ENCODE results near the gene TNFSF15. TPM values are rescaled to one million over a fixed set of nuclear protein-coding genes. Genes with fewer than 3 reads are reported as not detected.

TNFSF15 gene
- total RNA-seq: under 1 TPM; 0.28 to 0.52 TPM
- long read RNA-seq, donor 1: 0 reads
- long read RNA-seq, donor 2: 0 reads

- no peak for DNase-seq (ENCODE audit: low spot score)
- intact Hi-C loops (cut with DNase I): no loop called here
Measured at GRCh38 chr9:114805670-114806525, at the start of gene TNFSF15. TSS of gene TNFSF15 (minus strand) at chr9:114806039. CDS start at chr9:114806012, 27 bp downstream.

DNA sequence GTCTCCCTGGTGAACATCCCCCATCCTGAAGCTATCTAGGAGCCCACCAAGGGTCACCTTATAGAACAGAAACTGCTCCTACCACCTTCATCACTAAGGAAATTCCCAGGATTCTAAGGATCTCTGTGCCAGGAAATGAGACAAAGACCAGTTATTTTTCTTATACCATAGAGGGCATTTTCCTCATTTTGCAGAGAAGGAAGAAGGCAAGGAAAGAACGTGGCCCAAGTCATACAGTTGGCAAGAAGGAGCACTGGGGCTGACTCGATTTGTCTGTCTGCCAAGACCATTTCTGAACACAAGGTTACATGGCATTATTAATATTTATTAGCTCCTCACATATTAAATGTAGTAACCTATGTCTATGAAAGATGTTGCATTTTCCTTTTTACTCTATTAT lies 49.6 kb upstream of the TNFSF15 start:
- no peak for DNase-seq (ENCODE audit: low spot score)
- intact Hi-C loops (cut with DNase I): no loop called here

- no peak for DNase-seq (ENCODE audit: low spot score)
- intact Hi-C loops (cut with DNase I): no loop called here
Measured at GRCh38 chr9:114854736-114855355, 49.0 kb upstream of the TNFSF15 start.

- intact Hi-C loops (cut with DNase I): no loop called here
- no peak for DNase-seq (ENCODE audit: low spot score)
Measured at GRCh38 chr9:114853071-114853855, 47.4 kb upstream of the TNFSF15 start.

DNA sequence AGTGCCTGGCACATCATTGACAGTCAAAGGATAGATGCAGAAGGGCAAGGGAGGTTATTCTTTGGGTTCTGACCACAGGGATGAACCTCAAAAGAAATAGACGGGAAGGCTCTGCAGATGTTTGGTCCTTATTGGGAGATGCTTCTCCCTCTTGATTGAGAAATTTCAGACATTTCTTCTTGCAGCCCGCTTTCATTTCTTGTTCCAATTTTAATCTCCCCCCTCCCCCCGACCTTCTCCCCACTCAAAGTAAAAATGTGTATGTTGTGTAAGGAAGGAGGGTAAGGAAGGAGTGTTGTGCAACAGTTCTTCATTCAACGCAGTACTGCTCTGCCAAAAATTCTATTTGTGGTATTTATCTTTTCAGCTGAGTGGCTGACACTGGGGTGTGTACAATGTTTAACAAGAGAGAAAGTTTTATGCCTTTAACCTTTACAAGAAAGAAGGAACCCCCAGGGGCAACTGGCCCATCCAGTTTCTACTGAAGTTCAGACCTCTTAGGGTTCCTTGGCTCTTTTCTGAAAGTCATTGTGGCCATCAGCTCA lies 46.3 kb upstream of the TNFSF15 start:
- DNase-seq (ENCODE audit: low spot score): no peak
- intact Hi-C loops (cut with DNase I): no loop called here

DNA sequence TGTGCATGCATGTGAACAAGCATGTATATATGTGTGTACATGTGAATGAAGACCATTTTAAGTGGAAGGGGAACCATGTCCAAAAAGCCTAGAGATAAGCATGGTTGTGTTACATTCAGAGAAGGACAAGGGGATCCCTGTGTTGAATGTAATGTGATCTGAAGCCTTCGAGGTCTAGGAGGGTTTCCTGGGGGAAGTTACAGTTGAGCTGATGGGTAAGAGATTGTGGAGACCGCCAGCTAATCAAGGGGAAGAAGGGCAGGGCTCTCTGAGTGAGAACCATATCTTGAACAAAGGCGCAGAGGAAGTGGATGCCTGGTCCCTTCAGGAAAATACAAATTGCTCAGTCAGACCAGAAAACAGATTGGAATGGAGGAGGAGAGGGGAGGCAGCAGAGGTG lies 45.5 kb upstream of the TNFSF15 start:
- intact Hi-C loops (cut with DNase I): no loop called here
- DNase-seq (ENCODE audit: low spot score): no peak

DNA sequence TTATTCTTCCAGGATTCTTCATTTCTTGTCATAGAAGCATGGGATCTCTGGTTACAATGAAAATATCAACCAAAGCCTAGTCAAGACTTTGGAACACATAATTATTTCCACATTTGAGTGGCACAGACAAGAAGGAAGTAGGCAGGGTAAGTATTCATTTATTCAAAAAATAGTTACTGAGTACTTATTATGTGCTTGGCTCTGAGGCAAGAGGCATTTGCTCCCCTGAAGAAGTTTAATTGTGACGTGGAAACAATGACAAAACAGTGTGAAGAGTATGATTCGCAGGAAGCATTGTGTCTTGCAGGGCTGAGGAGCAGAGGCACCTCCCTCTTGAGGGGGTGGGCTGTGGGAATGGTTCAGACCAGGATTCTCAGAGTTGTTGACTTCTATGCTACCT lies 45.0 kb upstream of the TNFSF15 start:
- intact Hi-C loops (cut with DNase I): no loop called here
- no peak for DNase-seq (ENCODE audit: low spot score)

- no peak for DNase-seq (ENCODE audit: low spot score)
- intact Hi-C loops (cut with DNase I): no loop called here
Measured at GRCh38 chr9:114849450-114849849, 43.6 kb upstream of the TNFSF15 start.

GRCh38 chr9:114847492-114848417 lies 41.9 kb upstream of the TNFSF15 start:
- intact Hi-C loops (cut with DNase I): no loop called here
- no peak for DNase-seq (ENCODE audit: low spot score)

DNA sequence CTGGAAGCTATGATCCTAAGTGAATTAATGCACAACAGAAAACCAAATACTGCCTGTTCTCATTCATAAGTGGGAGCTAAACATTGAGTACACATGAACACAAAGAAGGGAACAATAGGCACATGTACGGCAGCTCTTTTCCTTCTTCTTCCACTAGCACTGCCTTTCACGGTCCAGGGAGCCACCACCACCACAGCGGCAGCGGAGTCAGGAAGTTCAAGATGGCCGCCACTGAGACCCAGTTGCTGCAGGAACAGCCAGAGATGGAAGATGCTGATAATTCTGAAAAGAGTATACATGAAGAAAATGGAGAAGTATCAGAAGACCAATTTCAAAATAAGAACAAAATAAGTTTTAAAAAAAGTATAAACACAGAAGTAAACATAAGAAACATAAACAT lies 39.5 kb upstream of the TNFSF15 start:
- DNase-seq (ENCODE audit: low spot score): no peak
- intact Hi-C loops (cut with DNase I): no loop called here

DNA sequence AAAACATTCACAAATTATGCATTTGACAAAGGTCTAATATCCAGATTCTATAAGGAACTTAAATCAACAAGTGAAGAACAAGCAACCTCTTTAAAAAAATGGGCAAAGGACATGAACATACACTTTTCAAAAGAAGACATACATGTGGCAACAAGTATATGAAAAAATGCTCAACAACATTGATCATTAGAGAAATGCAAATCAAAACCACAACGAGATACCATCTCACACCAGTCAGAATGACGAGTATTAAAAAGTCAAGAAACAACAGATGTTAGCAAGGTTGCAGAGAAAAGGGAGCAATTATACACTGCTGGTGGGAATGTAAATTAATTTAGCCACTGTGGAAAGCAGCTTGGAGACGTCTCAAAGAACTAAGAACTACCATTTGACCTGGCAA lies 38.9 kb upstream of the TNFSF15 start:
- intact Hi-C loops (cut with DNase I): no loop called here
- DNase-seq (ENCODE audit: low spot score): no peak

DNA sequence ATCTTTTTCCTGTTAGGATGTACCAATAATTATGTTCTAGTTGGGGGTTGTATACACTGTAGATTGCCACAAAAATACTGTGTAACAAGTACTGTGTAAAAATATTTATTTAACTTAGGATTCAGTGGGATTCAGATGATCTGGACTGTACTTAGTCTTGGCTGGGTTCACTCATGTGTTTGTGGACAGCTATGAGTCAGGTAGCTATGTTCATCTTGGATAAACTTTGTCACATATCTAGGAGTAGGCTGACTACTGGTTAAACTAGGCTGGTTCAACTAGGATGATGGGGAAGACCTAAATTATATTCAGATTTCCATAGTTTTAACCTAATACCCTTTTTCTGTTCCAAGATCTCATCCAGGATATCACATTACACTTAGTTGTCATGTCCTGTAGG lies 32.1 kb upstream of the TNFSF15 start:
- DNase-seq (ENCODE audit: low spot score): no peak

GRCh38 chr9:114836769-114837168 lies 30.9 kb upstream of the TNFSF15 start:
- intact Hi-C loops (cut with DNase I): no loop called here
- no peak for DNase-seq (ENCODE audit: low spot score)

More for the DNA sequence above, 32.1 kb upstream of the TNFSF15 start:
- intact Hi-C loops (cut with DNase I): no loop called here

GRCh38 chr9:114834386-114834785 lies 28.5 kb upstream of the TNFSF15 start:
- no peak for DNase-seq (ENCODE audit: low spot score)

GRCh38 chr9:114830546-114830945 lies 24.7 kb upstream of the TNFSF15 start:
- DNase-seq (ENCODE audit: low spot score): no peak
- intact Hi-C loops (cut with DNase I): no loop called here

More at GRCh38 chr9:114834386-114834785, 28.5 kb upstream of the TNFSF15 start:
- intact Hi-C loops (cut with DNase I): no loop called here

DNA sequence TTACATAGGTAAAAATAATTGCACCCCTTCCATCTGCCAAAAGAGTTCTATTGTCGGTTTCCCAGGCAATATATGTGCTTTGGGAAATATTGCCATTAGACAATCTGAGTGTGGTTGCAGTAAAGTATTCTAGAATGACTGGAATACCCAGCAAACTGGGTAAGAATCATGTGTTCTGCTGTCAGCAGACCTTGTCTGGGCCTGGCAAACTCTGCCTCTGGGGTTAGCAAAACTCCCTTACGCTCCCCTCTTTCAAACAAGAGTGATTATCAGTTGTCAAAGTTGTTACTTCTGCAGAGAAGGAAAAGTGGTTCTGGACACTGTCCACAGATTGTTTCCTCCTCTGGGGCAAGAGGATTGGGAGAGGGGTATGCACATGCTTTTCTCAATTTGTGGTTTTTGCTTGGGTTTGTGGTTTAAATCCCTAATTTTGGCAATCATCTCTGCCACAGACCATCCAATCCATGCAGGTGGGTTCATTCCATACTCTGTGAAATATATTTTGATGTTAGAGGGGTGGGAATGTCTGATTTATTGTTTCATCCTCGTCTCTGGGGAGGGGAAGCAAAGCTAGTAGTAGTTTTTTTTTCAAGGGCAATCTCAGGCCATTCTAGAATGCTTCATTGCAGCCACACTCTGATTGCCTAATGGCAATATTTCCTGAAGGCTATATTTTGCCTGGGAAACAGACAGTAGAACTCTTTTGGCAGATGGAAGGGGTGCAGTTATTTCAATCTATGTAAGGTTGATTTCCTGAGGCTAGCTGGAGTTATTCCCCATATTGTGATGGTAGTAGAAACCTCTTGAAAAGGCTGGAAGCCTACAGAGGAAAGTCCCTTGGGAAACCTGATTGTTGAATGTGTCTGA lies 24.0 kb upstream of the TNFSF15 start:
- DNase-seq (ENCODE audit: low spot score): no peak
- intact Hi-C loops (cut with DNase I): no loop called here

DNA sequence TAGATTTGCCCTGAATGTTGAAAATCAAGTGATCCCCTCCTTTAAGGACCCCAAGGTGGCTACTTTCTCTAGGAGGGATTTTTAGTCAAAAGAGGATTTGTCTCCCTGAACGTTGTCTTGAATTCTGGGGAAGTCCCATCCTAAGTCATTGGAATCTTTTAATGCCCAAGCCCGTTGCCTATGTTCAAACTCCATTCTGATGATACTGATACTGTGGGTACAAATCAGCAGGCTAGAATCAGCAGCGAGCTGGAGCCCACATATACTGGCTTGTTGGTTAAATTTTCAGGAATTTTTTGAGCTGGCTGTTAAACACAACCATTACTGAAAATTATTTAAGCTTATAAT lies 22.4 kb upstream of the TNFSF15 start:
- DNase-seq (ENCODE audit: low spot score): no peak
- intact Hi-C loops (cut with DNase I): no loop called here
